ENCODE data around the gene ITPR2. TPM values are rescaled to one million over a fixed set of nuclear protein-coding genes. Genes with fewer than 3 reads are reported as not detected.
"Not testable (repeated sequence)": the region's sequence is repeated elsewhere in the genome, so short reads cannot be mapped to it uniquely, and the experiment has no call there.

Gene ITPR2
- total RNA-seq, 1 donor from 2014 or later: 16.3 TPM

DNA sequence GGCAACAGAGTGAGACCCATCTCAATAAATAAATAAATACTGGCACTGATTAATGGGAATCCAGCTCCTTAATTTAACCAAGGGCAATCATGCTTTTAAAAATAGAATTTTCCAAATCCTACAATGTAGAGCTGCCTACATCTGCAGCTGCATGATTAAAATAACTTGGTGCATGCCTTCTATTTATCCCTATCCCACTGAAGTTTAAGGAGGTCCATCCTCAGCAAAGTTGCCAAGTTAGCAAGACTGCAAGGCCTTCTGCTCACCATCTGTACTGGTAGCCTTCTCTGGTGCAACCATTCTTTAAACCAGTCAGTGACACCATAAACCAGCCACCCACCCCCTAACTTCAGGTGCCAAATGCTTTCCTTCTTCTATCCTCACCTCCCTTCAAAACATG, 226.1 kb downstream of the ITPR2 start:
- Histone ChIP-seq H3K27me3 (ENCODE audit: control insufficient read depth, insufficient read depth, low read length) (no peaks in the 10 kb centered on the region), H3K36me3 (ENCODE audit: control insufficient read depth, insufficient read depth, low read length) (no peaks in the 10 kb centered on the region), H3K4me3 (ENCODE audit: low read depth, low read length) (no peak overlapping the region)
- DNase-seq (ENCODE audit: low read depth): no peak
- TF ChIP-seq, protein P1, sequence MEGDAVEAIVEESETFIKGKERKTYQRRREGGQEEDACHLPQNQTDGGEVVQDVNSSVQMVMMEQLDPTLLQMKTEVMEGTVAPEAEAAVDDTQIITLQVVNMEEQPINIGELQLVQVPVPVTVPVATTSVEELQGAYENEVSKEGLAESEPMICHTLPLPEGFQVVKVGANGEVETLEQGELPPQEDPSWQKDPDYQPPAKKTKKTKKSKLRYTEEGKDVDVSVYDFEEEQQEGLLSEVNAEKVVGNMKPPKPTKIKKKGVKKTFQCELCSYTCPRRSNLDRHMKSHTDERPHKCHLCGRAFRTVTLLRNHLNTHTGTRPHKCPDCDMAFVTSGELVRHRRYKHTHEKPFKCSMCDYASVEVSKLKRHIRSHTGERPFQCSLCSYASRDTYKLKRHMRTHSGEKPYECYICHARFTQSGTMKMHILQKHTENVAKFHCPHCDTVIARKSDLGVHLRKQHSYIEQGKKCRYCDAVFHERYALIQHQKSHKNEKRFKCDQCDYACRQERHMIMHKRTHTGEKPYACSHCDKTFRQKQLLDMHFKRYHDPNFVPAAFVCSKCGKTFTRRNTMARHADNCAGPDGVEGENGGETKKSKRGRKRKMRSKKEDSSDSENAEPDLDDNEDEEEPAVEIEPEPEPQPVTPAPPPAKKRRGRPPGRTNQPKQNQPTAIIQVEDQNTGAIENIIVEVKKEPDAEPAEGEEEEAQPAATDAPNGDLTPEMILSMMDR (IDR thresholded peaks at IDR 0.05; ENCODE audit: insufficient read depth, low read length, poor library complexity, severe bottlenecking): no peak

DNA sequence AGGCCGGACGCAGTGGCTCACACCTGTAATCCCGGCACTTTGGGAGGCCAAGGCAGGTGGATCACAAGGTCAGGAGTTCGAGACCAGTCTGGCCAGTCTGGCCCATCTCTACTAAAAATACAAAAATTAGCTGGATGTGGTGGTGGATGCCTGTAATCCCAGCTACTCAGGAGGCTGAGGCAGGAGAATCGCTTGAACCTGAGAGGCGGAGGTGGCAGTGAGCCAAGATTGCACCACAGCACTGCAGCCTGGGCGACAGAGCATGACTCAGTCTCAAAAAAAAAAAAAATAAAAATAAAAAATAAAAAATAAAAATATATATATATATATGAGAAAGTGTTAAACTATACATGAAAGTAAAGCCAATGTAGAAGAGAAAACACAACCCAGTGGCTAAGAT, 228.2 kb downstream of the ITPR2 start:
- H3K4me3 ChIP-seq (ENCODE audit: low read depth, low read length); H3K27me3 ChIP-seq (ENCODE audit: control insufficient read depth, insufficient read depth, low read length); DNase-seq (ENCODE audit: low read depth); H3K36me3 ChIP-seq (ENCODE audit: control insufficient read depth, insufficient read depth, low read length): not testable (repeated sequence)

DNA sequence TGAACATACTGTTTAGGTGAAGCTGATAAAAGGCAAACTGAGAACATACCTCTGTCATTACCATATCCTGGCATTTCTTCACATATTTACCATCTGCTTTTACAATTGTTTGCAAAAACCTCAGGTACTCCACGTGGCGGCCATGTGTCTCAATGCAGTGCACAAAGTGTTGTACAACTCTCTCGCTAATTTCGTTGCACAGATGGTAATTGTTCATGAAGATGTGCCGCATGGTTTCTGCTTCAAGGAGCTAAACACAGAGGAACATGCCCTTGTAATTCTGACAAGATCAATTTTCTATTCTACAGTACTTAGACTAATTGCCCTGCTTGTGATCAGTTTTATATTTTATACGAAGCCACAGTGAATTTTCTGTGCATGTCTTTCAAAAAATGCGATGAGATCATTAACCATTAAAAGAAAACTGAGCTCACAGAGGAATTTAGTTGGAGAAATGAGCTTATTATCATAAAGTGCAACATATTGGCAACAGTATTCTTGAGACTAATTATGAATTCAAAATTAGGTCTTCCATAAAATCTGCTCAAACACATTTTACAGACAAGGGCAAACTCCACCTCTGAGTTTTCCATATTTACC, 233.8 kb downstream of the ITPR2 start:
- DNase-seq (ENCODE audit: low read depth): no peak
- TF ChIP-seq, protein P1 (IDR thresholded peaks at IDR 0.05; ENCODE audit: insufficient read depth, low read length, poor library complexity, severe bottlenecking): no peak
- Histone ChIP-seq H3K27me3 (ENCODE audit: control insufficient read depth, insufficient read depth, low read length) (no peaks in the 10 kb centered on the region), H3K36me3 (ENCODE audit: control insufficient read depth, insufficient read depth, low read length) (no peaks in the 10 kb centered on the region), H3K4me3 (ENCODE audit: low read depth, low read length) (no peak overlapping the region)

DNA sequence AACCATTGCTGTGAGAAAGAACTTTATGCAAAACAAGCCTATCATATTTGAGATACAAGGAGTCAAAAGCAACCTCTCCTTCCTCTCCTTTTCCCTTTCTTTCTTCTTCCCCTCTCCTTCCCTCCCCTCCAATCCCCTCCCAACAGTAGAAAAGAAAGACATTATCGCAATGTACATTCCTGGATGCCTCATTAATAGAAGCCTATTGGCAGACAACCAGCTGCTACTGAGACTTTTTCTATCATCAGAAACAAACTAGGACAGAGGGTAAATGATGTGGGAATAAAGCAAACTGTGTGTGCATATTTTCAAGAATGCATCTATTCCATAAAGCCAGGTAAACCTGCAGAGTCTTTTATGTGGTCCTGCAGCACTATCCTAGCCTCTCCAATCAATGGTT, 237.2 kb downstream of the ITPR2 start:
- Histone ChIP-seq H3K4me3 (ENCODE audit: low read depth, low read length) (no peak overlapping the region), H3K27me3 (ENCODE audit: control insufficient read depth, insufficient read depth, low read length) (no peaks in the 10 kb centered on the region), H3K36me3 (ENCODE audit: control insufficient read depth, insufficient read depth, low read length) (no peaks in the 10 kb centered on the region)
- no peak for DNase-seq (ENCODE audit: low read depth)
- TF ChIP-seq, protein P1 (IDR thresholded peaks at IDR 0.05; ENCODE audit: insufficient read depth, low read length, poor library complexity, severe bottlenecking): no peak

DNA sequence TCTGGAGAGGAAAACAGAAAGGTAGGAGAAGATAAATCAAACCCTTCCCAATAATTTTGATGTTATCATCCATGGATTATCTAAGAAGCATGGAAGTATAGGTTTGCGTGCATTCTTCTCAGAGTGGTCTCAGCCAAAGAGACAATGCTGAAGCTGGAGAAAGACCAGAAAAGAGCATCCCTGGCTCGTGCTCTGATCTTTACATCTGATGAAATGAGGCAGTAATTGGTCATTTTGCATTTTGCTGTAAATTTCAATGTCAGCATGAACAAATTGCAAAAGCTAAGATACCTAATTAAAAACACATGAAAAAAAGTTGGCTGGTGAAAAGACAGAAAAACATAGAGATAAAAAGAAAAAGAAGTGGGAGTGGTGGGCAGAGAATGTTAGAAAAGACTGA, 252.4 kb downstream of the ITPR2 start:
- TF ChIP-seq, protein P1 (IDR thresholded peaks at IDR 0.05; ENCODE audit: insufficient read depth, low read length, poor library complexity, severe bottlenecking): no peak
- Histone ChIP-seq H3K4me3 (ENCODE audit: low read depth, low read length) (no peak overlapping the region), H3K27me3 (ENCODE audit: control insufficient read depth, insufficient read depth, low read length) (no peaks in the 10 kb centered on the region), H3K36me3 (ENCODE audit: control insufficient read depth, insufficient read depth, low read length) (no peaks in the 10 kb centered on the region)
- no peak for DNase-seq (ENCODE audit: low read depth)

DNA sequence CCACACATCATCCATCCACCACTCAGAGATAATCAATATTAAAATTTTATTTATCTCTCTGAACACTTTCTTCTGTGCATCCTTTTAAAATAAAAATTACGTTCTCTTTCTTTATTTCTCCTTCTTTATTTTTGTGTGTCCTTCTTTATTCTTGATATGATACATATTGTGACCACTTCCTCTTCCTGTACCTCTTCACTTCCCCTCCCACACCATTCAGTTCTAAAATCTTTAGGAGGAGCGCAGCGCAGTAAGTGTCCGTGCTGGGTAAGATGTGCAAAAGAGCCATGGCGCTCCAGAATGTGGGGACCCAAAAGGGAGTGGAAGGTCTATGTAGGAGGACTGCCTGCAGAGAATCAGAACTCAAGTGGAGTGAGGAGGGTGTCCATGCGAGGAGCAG, 256.7 kb downstream of the ITPR2 start:
- no peak for DNase-seq (ENCODE audit: low read depth)
- no peaks in the 10 kb centered on the region for H3K27me3 ChIP-seq (ENCODE audit: control insufficient read depth, insufficient read depth, low read length)
- no peak overlapping the region for H3K4me3 ChIP-seq (ENCODE audit: low read depth, low read length)
- H3K36me3 ChIP-seq (ENCODE audit: control insufficient read depth, insufficient read depth, low read length): no peaks in the 10 kb centered on the region
- TF ChIP-seq, protein P1 (IDR thresholded peaks at IDR 0.05; ENCODE audit: insufficient read depth, low read length, poor library complexity, severe bottlenecking): no peak

Data from kidney epithelial cell (primary cell).